Measurements from ENCODE around the gene TTLL10. TPM values are rescaled to one million over a fixed set of nuclear protein-coding genes. Genes with fewer than 3 reads are reported as not detected.
A peak's percentile ranks its signal among the peaks of the same experiment; 100 is the strongest.
"Not testable (repeated sequence)": the region's sequence is repeated elsewhere in the genome, so short reads cannot be mapped to it uniquely, and the experiment has no call there.

TTLL10 gene
- total RNA-seq, 2 experiments from 2014 or later = not detected

DNA sequence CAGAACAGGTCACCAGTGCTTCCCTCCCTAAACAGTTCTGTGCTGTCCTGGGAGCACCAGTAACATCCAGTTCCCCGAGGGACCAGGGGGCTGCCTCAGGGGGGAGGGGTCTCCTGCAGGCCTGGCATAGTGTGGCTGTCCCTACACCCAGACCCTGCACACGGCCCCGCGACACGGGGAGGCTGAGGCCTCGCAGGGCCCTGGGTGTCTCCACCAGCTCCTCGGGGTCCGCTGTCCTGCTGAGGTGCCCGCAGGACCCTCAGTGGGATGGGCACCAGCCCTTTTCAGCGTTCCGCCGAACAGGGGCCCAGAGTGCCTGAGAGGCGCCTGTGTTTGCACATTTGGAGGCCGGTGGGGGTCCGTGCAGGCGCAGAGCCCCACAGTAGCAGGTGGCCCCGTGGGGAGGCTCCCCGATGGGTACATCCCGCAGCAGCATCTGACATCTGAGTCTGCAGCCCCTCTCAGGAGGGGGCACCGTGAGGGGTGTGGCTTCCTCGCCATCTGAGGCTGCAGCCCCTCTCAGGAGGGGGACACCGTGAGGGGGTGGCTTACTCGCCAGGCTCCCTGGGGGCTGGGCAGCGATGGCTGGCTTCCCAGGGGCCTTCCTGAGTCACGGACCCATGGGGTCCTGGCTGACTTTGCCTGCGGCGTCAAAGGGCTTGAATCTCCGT, 39.2 kb upstream of the TTLL10 start:
- ATAC-seq (no peak), DNase-seq (no peak)
- peaks cover 2% of the 10 kb centered on the region for H3K27me3 Mint-ChIP-seq
- no peaks in the 10 kb centered on the region for H3K36me3 Mint-ChIP-seq
- CTCF ChIA-PET = no interaction called here
- peaks cover 17% of the 10 kb centered on the region for H3K4me1 Mint-ChIP-seq
- H3K9me3 Mint-ChIP-seq (ENCODE audit: low read depth) = no peaks in the 10 kb centered on the region
- no peak overlapping the region for H3K4me3 Mint-ChIP-seq
- no peak overlapping the region for H3K27ac Mint-ChIP-seq

DNA sequence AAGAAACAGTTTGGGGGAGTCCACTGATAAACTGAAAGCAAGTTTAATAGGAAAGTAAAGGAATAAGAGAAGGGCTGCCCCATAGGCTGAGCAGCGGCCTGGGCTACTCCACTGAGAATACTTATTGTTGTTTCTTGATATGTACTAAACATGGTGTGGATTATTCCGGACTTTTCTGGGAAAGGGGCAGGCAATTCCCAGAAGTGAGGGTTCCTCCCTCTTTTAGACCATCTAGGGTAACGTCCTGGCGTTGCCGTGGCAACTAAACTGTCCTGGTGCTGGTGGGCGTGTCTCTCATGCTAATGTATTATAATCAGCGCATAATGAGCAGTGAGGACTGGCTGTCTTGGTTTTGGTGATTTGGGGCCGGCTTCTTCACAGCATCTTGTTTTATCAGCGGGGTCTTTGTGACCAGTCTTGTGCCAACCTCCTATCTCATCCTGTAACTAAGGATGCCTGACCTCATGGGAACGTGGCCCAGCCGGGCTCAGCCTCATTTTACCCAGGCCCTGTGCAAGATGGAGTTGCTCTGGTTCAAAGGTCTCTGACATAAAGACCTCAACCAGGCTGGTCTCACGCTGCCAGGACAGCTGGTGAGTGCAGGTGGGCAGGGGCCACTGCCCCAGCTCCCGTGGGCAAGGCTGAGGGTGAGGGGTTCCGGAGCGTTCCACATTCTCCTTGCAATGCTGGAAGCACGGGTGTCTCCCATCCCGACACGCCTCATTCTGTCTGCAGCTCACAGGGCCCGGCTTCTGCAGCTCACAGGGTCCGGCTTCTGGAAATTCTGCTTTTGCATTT, 38.1 kb upstream of the TTLL10 start:
- DNase-seq = no peak
- H3K4me3 Mint-ChIP-seq = no peak overlapping the region
- H3K36me3 Mint-ChIP-seq = no peaks in the 10 kb centered on the region
- no peaks in the 10 kb centered on the region for H3K27me3 Mint-ChIP-seq
- no peak for ATAC-seq
- peaks cover 17% of the 10 kb centered on the region for H3K4me1 Mint-ChIP-seq
- CTCF ChIA-PET = no interaction called here
- H3K27ac Mint-ChIP-seq = no peak overlapping the region
- no peaks in the 10 kb centered on the region for H3K9me3 Mint-ChIP-seq (ENCODE audit: low read depth)

DNA sequence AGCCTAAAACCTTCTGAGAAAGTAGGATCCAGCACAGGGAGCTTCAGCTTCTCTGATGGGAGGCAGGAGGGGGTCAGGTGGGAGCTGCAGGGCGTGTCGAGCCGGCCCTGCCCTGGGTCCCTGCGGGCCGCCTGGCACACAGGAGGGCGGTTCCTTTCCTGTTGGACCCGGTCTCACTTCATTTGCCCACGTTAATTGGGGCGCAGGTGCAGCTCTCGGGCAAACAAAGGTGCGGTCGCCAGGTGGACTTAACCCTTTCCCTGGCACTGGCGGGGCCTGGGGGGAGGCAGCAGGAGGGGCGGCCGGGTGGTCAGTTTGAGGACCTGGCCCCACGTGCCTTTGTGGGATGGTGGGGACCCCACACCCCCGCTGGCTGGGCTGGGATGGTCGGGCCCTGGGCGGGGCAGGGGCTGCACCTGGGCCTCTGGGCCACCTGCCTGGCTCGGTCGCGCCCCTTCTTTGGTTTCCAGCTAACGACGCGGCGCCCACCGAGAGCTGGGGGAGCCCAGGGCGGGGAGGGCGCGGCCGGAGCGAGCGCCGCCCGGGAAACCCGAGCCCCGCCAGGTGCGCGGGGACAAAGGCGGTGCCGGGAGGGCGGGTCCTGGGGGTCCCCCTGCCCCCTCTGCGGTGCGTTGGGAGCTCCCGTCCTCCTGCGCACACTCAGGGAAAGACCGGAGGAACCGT, 37.0 kb upstream of the TTLL10 start:
- no peak for DNase-seq
- H3K4me1 Mint-ChIP-seq = peaks cover 19% of the 10 kb centered on the region
- H3K9me3 Mint-ChIP-seq (ENCODE audit: low read depth) = no peaks in the 10 kb centered on the region
- H3K4me3 Mint-ChIP-seq = no peak overlapping the region
- H3K27ac Mint-ChIP-seq = no peak overlapping the region
- CTCF ChIA-PET = interaction anchor here (0.7 to 1.4 kb wide), 3 partner anchors 14 to 105 kb away, joined by 3 to 7 read pairs (median 4); no protein-coding TSS in a partner anchor
- no peaks in the 10 kb centered on the region for H3K36me3 Mint-ChIP-seq
- ATAC-seq = peak; percentile 13
- no peaks in the 10 kb centered on the region for H3K27me3 Mint-ChIP-seq

DNA sequence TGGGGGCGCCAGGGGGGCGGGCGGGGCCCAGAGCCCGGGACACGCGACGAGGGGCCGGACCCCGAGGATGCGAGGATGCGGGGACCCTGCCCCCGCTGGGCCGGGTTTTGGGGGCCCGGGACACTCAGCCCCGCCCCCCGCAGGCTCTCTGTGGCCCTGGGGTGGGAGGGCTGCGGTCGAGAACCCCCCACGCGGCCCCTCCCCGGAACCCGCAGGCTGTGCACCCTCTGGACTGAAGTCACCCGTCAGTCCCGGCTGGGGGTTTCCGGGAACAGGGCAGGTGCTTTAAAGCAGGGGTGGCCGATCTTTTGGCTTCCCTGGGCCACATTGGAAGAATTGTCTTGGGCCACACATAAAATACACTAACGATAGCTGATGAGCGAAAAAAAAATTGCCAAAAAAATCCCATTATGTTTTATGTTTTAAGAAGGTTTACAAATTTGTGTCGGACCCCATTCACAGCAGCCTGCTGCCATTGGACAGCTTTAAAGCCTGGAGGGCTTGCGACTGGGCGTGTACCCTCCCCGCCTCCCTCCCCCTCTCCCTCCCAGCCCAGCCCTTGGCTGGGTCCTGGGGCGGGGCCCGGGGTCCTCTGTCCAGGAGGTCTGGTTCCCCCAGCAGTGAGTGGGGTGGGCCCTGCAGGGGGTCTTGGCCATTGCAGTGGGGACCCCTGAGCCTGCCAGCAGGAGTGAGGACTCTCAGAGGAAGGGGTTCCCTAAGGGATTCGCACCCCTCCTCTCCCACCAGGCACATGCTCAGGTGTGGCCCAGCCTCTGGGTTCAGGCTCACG, 36.2 kb upstream of the TTLL10 start:
- Mint-ChIP-seq H3K27ac (peak overlapping the region; percentile 82), H3K36me3 (no peaks in the 10 kb centered on the region), H3K27me3 (no peaks in the 10 kb centered on the region), H3K4me3 (peak overlapping the region; percentile 59), H3K4me1 (peaks cover 20% of the 10 kb centered on the region), H3K9me3 (ENCODE audit: low read depth) (no peaks in the 10 kb centered on the region)
- CTCF ChIA-PET = interaction anchor here (1.0 to 1.4 kb wide), 2 partner anchors 15 to 106 kb away, joined by 4 to 7 read pairs; no protein-coding TSS in a partner anchor
- ATAC-seq (peak; percentile 78), DNase-seq (peak; percentile 82)

DNA sequence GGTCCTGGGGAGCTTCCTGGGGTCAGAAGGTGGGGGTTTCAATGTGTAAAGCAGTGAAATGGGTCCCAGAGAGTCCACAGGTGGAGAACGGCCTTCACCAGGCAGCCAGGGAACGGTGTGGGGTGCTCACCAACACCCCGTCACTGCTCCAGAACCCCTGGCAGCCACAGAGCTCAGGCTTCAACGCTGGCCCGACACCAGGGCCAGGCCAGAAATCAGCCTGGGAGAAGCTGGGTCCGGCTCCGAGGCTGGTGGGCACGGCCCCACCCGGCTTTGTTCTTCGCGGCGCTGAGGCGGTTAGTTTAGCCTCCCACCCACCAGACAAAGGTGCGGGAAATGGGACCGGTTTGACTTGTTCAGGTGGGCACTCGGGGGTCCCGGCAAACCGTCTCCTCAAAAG, 33.0 kb upstream of the TTLL10 start:
- ATAC-seq = no peak
- CTCF ChIA-PET = no interaction called here
- H3K9me3 Mint-ChIP-seq (ENCODE audit: low read depth) = no peaks in the 10 kb centered on the region

DNA sequence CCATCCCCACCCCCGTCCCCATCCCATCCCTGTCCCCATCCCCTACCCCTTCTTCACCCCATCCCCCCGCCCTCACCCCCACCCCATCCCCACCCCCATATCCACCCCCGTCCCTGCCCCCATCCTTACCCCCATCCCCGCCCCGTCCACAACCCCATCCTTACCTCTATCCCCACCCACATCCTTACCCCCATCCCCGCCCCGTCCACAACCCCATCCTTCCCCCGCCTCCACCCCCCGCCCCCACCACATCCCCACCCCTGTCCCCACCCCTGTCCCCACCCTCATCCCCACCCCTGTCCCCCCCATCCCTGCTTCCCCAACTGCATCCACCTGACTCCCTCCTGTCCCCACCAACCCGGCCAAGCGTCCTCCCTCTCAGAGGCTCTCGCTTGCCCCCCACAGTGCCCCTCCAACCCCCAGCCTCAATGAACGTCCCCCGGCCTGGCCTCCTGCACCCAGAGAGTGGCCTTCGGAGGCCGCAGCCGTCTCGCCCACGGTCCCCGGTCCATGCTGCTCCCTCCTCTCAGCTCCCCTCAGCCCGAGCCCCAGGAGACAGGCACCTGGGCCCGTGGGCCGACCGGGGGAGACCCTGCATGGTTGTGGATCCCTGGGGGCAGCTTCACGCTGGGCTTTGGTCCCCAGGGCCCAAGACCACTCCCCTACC, 32.3 kb upstream of the TTLL10 start:
- H3K27me3 Mint-ChIP-seq = no peaks in the 10 kb centered on the region
- DNase-seq (no peak), ATAC-seq (no peak)
- H3K36me3 Mint-ChIP-seq = no peaks in the 10 kb centered on the region
- H3K9me3 Mint-ChIP-seq (ENCODE audit: low read depth) = no peaks in the 10 kb centered on the region
- no peak overlapping the region for H3K4me3 Mint-ChIP-seq
- CTCF ChIA-PET = no interaction called here
- no peak overlapping the region for H3K27ac Mint-ChIP-seq
- peaks cover 22% of the 10 kb centered on the region for H3K4me1 Mint-ChIP-seq

More for the DNA sequence above, 33.0 kb upstream of the TTLL10 start:
- Mint-ChIP-seq H3K27me3 (no peaks in the 10 kb centered on the region), H3K27ac (no peak overlapping the region), H3K4me3 (no peak overlapping the region), H3K36me3 (no peaks in the 10 kb centered on the region), H3K4me1 (peaks cover 24% of the 10 kb centered on the region)
- DNase-seq = no peak

DNA sequence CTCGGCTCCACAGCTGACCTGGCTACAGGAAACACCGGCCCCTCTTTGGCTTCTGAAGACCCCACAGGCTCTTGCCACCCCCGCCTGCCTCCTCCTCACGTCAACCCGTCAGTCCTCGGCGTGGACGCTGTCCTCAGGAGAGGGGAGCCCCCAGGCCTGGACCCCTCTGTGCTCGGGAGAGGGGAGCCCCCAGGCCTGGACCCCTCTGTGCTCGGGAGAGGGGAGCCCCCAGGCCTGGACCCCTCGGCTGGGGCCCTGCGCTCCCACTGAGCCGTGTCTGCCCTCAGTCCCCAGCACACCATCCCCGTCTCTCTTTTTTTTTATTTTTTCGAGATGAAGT, 31.8 kb upstream of the TTLL10 start:
- H3K27ac Mint-ChIP-seq = no peak overlapping the region
- ATAC-seq (no peak), DNase-seq (no peak)
- no peaks in the 10 kb centered on the region for H3K36me3 Mint-ChIP-seq
- H3K9me3 Mint-ChIP-seq (ENCODE audit: low read depth) = no peaks in the 10 kb centered on the region
- no peak overlapping the region for H3K4me3 Mint-ChIP-seq
- H3K4me1 Mint-ChIP-seq = peaks cover 21% of the 10 kb centered on the region
- no peaks in the 10 kb centered on the region for H3K27me3 Mint-ChIP-seq
- CTCF ChIA-PET = no interaction called here

DNA sequence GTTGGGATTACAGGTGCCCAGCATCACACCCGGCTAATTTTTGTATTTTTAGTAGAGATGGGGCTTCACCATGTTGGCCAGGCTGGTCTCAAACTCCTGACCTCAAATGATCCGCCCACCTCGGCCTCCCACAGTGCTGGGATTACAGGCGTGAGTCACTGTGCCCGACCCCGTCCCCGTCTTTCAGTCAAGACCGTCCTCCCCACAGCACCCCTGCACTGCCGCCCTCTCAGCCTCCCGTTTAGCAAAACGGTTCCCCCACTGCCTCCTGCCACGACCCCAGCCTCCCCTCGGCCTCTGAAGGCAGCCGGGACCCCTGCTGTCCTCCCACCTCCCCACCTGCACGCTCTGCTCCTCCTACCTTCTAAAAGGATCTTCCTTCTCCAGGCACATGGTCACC, 31.3 kb upstream of the TTLL10 start:
- DNase-seq; ATAC-seq; H3K27me3 Mint-ChIP-seq; CTCF ChIA-PET; H3K4me3 Mint-ChIP-seq; H3K36me3 Mint-ChIP-seq; H3K9me3 Mint-ChIP-seq (ENCODE audit: low read depth); H3K27ac Mint-ChIP-seq: not testable (repeated sequence)
- peaks cover 20% of the 10 kb centered on the region for H3K4me1 Mint-ChIP-seq

DNA sequence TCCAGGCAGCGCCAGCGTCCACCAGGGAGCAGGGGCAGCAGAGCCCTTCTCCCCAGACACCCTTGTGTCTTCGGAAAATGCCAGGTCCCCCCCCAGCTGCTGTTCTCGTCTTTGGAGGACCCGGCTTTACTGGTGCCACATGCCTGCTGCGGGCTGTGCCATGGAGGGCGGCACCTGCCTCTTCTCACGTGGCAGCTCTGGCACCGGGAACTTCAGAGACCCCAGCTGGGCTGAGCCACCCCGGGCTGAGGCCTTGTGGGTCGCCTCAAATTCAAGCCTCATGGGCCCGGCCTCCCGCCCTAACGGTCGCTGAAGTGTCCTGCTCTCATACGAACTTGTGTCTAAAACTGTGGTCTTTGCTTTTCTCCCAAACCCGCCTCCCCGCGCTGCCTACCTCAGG, 30.8 kb upstream of the TTLL10 start:
- Mint-ChIP-seq H3K4me3 (no peak overlapping the region), H3K27ac (no peak overlapping the region), H3K9me3 (ENCODE audit: low read depth) (no peaks in the 10 kb centered on the region), H3K27me3 (no peaks in the 10 kb centered on the region), H3K36me3 (no peaks in the 10 kb centered on the region), H3K4me1 (peaks cover 16% of the 10 kb centered on the region)
- CTCF ChIA-PET = no interaction called here
- DNase-seq (no peak), ATAC-seq (no peak)

DNA sequence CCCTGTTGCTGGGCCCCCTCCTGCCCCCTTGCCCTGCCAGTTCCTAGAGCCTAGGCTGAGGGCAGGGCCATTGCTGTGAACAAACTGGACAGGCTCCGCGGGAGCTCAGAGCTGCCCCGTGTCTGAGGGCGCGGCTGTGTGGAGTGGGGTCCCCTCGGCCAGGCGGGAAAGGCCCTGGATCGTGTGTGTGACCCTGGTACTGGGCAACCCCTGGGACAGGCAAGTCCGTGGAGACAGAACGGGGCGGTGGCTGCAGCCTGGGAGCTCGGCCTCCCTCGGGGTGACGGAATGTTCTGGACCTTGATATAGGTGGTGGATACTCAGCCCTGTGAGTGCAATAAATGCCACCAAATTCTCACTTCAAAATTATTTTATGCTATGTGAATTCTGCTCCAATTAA, 30.0 kb upstream of the TTLL10 start:
- no peaks in the 10 kb centered on the region for H3K9me3 Mint-ChIP-seq (ENCODE audit: low read depth)
- DNase-seq (no peak), ATAC-seq (no peak)
- peaks cover 12% of the 10 kb centered on the region for H3K4me1 Mint-ChIP-seq
- CTCF ChIA-PET = interaction anchor here (1.2 kb wide), 1 partner anchor 21 kb away, joined by 3 read pairs; no protein-coding TSS in a partner anchor
- H3K36me3 Mint-ChIP-seq = no peaks in the 10 kb centered on the region
- H3K27me3 Mint-ChIP-seq = no peaks in the 10 kb centered on the region
- H3K4me3 Mint-ChIP-seq = no peak overlapping the region
- H3K27ac Mint-ChIP-seq = peak overlapping the region; percentile 83

DNA sequence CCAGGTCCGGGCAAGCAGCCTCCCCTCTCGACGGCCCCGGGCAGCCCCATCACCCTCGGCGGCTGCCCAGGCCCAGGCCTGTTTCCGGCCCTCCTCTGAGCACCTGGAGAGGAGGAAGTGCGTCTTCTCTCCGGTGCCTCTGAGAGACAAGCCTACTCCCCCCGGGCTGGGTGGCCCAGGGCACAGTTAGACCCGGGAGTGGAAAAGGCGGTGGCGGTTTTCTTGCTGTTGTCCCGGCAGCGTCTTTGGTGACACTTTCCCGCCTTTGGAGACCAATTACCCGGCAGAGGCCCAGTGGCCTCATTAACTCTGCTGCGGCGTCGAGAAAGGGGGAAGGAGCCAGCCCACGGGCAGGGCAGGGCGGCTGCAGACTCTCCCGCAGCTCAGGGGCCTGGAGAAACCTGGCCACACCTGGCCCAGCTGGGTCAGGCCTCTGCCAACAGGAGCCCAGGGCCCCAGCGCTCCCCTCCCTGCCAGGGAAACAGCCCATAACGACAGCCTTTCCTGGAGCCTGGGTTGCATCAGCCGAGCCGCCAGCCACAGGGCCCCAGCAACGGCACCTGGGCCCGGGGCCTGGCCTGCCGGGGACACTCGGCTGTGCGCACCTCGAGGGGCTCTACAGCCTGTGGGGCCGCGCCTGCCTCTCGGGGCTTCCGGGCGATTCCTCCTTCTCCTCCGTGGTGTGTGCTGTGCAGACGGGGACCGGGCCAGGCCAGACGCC, 29.4 kb upstream of the TTLL10 start:
- peak; percentile 69 for ATAC-seq
- H3K36me3 Mint-ChIP-seq = no peaks in the 10 kb centered on the region

DNA sequence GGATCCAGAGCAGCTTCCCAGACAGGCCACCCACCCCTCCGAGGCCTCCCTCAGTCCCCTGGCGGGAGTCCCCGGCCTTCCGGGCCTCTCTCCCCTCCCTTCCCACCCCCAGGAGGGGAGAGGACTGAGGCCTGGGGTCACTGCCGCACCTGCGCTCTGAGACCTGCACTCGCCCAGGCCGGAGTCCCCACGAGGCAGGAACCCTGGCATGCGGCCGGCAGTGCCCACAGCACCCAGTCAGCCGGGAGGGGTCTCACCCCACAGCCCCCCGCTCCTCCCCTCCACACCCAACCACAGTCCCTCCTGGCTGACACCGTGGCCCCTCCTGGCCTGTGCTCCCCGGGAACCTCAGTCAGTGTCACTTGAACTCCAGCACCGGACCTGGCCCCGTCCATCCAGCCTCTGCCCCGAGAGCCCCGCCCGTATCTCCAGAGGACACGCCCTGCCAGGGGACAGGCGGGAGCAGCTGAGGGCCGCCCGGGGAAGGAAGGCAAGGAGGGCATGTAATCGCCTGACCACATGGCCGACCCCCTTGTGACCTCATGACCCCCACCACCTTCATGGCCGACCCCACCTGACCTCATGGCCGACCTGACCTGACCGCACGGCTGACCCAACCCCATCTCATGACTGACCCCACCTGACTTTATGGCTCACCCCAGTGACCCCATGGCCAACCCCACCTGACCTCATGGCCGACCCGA, 28.7 kb upstream of the TTLL10 start:
- CTCF ChIA-PET = interaction anchor here (1.2 kb wide), 1 partner anchor 23 kb away, joined by 3 read pairs; no protein-coding TSS in a partner anchor
- H3K9me3 Mint-ChIP-seq (ENCODE audit: low read depth) = no peaks in the 10 kb centered on the region
- ATAC-seq = no peak

More for the DNA sequence above, 29.4 kb upstream of the TTLL10 start:
- Mint-ChIP-seq H3K27me3 (no peaks in the 10 kb centered on the region), H3K9me3 (ENCODE audit: low read depth) (no peaks in the 10 kb centered on the region), H3K4me3 (no peak overlapping the region), H3K27ac (peak overlapping the region; percentile 83), H3K4me1 (peaks cover 11% of the 10 kb centered on the region)
- CTCF ChIA-PET = interaction anchor here (1.2 kb wide), 1 partner anchor 22 kb away, joined by 3 read pairs; no protein-coding TSS in a partner anchor
- peak; percentile 68 for DNase-seq

More for the DNA sequence above, 28.7 kb upstream of the TTLL10 start:
- no peak overlapping the region for H3K4me3 Mint-ChIP-seq
- no peaks in the 10 kb centered on the region for H3K27me3 Mint-ChIP-seq
- no peak for DNase-seq
- peaks cover 11% of the 10 kb centered on the region for H3K4me1 Mint-ChIP-seq
- H3K27ac Mint-ChIP-seq = no peak overlapping the region
- H3K36me3 Mint-ChIP-seq = no peaks in the 10 kb centered on the region
